ENCODE data around the gene DZIP1L. TPM values are rescaled to one million over a fixed set of nuclear protein-coding genes. Genes with fewer than 3 reads are reported as not detected.

Gene DZIP1L
- total and polyA plus RNA-seq, 2 experiments from 2014 or later, result 10.6 to 19.5 TPM

DNA sequence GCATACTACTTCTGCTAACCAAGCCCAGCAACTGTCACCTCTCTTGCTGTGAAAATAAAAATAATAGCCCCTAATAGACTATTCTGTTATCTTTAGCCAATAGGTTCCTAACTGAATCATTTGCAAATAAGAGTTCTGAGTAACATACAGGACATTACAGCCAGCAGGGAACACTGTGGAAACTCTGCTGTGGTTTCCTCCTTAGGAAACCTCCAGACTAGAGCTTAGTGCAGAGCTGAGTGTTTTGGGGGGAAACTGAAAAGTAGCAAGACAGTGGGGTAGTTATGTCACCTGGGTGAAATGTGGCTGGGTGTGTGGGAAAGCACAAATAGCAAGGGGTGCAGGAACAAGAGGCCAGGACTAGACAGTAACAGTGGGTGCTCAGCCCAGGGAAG is 32.4 kb downstream of the DZIP1L start:
- Histone ChIP-seq H3K36me3 (ENCODE audit: insufficient read depth) (no peaks in the 10 kb centered on the region; the same call in 1 of the 2 replicates), H4K20me1 (replicated peaks; ENCODE audit: insufficient read depth) (no peaks in the 10 kb centered on the region), H3F3A (replicated peaks; ENCODE audit: low read depth) (no peaks in the 10 kb centered on the region), H3K27me3 (ENCODE audit: insufficient read depth) (no peaks in the 10 kb centered on the region), H3K79me2 (replicated peaks; ENCODE audit: insufficient read depth) (no peaks in the 10 kb centered on the region), H3K4me3 (no peak overlapping the region), H3K4me2 (no peak overlapping the region), H2AFZ (no peak overlapping the region), H3K9me2 (ENCODE audit: insufficient read depth) (no peaks in the 10 kb centered on the region), H3K27ac (ENCODE audit: low read depth) (no peak overlapping the region), H3K4me1 (ENCODE audit: insufficient read depth) (no peaks in the 10 kb centered on the region)
- no peak overlapping the region for H3K4me3 Mint-ChIP-seq
- no peak overlapping the region for H3K27ac Mint-ChIP-seq
- H3K4me1 Mint-ChIP-seq, result no peaks in the 10 kb centered on the region; the same call in 2 of the 3 replicates
- ATAC-seq (no peak), DNase-seq (ENCODE audit: low spot score) (no peak)
- H3K27me3 Mint-ChIP-seq (ENCODE audit: insufficient read depth, low read depth, poor library complexity), result no peaks in the 10 kb centered on the region
- no peaks in the 10 kb centered on the region for H3K9me3 Mint-ChIP-seq
- H3K36me3 Mint-ChIP-seq (ENCODE audit: low read depth), result peaks cover 26% of the 10 kb centered on the region
- no peak for TF ChIP-seq ZNF331 (CRISPR knock-in tag; IDR thresholded peaks at IDR 0.05; ENCODE audit: low read depth)
- TF ChIP-seq, protein P1, sequence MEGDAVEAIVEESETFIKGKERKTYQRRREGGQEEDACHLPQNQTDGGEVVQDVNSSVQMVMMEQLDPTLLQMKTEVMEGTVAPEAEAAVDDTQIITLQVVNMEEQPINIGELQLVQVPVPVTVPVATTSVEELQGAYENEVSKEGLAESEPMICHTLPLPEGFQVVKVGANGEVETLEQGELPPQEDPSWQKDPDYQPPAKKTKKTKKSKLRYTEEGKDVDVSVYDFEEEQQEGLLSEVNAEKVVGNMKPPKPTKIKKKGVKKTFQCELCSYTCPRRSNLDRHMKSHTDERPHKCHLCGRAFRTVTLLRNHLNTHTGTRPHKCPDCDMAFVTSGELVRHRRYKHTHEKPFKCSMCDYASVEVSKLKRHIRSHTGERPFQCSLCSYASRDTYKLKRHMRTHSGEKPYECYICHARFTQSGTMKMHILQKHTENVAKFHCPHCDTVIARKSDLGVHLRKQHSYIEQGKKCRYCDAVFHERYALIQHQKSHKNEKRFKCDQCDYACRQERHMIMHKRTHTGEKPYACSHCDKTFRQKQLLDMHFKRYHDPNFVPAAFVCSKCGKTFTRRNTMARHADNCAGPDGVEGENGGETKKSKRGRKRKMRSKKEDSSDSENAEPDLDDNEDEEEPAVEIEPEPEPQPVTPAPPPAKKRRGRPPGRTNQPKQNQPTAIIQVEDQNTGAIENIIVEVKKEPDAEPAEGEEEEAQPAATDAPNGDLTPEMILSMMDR (conservative IDR thresholded peaks at IDR 0.05; ENCODE audit: low read depth in 2 of 2), result no peak
- TF ChIP-seq EZH2 (IDR thresholded peaks at IDR 0.05; ENCODE audit: low read depth, unreplicated experiment), result no peak
- TF ChIP-seq, protein P2, sequence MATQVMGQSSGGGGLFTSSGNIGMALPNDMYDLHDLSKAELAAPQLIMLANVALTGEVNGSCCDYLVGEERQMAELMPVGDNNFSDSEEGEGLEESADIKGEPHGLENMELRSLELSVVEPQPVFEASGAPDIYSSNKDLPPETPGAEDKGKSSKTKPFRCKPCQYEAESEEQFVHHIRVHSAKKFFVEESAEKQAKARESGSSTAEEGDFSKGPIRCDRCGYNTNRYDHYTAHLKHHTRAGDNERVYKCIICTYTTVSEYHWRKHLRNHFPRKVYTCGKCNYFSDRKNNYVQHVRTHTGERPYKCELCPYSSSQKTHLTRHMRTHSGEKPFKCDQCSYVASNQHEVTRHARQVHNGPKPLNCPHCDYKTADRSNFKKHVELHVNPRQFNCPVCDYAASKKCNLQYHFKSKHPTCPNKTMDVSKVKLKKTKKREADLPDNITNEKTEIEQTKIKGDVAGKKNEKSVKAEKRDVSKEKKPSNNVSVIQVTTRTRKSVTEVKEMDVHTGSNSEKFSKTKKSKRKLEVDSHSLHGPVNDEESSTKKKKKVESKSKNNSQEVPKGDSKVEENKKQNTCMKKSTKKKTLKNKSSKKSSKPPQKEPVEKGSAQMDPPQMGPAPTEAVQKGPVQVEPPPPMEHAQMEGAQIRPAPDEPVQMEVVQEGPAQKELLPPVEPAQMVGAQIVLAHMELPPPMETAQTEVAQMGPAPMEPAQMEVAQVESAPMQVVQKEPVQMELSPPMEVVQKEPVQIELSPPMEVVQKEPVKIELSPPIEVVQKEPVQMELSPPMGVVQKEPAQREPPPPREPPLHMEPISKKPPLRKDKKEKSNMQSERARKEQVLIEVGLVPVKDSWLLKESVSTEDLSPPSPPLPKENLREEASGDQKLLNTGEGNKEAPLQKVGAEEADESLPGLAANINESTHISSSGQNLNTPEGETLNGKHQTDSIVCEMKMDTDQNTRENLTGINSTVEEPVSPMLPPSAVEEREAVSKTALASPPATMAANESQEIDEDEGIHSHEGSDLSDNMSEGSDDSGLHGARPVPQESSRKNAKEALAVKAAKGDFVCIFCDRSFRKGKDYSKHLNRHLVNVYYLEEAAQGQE (IDR thresholded peaks at IDR 0.05; ENCODE audit: unreplicated experiment), result no peak
- no peak for TF ChIP-seq CREB1 (CRISPR knock-in tag; IDR thresholded peaks at IDR 0.05; ENCODE audit: low read depth)

DNA sequence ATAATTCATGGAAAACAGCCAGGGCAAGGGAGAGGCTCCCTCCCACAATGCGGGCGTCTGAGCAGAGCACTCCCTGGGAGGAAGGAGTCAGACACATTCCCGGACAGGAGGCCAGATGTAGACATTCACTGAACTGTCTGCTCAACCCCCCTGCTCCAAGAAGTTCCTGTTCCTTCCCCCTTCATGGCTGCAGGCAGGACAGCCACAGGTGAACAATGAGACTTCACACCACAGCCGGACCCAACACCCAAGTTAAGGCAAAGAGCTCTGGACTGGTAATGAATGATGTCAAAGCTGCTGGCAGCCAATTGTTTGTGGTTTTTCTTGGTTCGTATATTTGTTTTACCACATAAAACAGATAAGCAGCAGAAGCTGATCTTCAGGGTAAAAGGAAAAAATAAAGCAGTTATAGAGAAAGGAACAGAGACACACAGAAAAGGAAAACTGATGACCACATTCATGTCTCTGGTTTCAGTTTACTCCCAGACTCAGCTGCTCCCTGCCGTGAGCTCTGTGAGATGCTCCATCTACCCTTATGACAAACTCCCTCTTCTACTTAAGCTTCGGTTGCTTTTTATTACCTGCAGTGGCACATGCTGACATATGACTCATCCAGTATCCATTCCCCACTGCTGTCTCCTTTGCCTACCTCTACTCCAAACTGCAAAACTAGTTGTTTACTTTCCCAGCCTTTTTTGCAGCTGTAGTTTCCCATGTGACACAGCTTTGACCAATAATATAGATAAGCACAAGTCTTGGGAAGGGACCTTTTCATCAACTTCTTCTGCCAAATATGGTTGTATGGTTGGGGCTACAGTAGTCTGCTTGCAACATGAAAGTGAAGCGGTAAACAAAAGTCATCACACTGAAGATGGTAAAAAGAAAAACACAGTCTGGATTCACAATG is 33.1 kb downstream of the DZIP1L start:
- Histone ChIP-seq H3K27me3 (ENCODE audit: insufficient read depth) (no peaks in the 10 kb centered on the region), H3K27ac (ENCODE audit: low read depth) (no peak overlapping the region), H2AFZ (no peak overlapping the region), H3K4me1 (ENCODE audit: insufficient read depth) (no peaks in the 10 kb centered on the region), H3K79me2 (replicated peaks; ENCODE audit: insufficient read depth) (no peaks in the 10 kb centered on the region), H3F3A (replicated peaks; ENCODE audit: low read depth) (no peaks in the 10 kb centered on the region), H4K20me1 (replicated peaks; ENCODE audit: insufficient read depth) (no peaks in the 10 kb centered on the region), H3K4me2 (no peak overlapping the region), H3K36me3 (ENCODE audit: insufficient read depth) (no peaks in the 10 kb centered on the region; the same call in 1 of the 2 replicates), H3K9me2 (ENCODE audit: insufficient read depth) (no peaks in the 10 kb centered on the region), H3K4me3 (no peak overlapping the region)
- TF ChIP-seq EZH2 (IDR thresholded peaks at IDR 0.05; ENCODE audit: low read depth, unreplicated experiment) (no peak), ZNF114 (CRISPR knock-in tag; IDR thresholded peaks at IDR 0.05) (no peak), STAT1 (IDR thresholded peaks at IDR 0.05; ENCODE audit: unreplicated experiment) (no peak), EZH2phosphoT487 (IDR thresholded peaks at IDR 0.05; ENCODE audit: unreplicated experiment) (no peak), CREB1 (CRISPR knock-in tag; IDR thresholded peaks at IDR 0.05; ENCODE audit: low read depth) (no peak), JUNB (IDR thresholded peaks at IDR 0.05; ENCODE audit: unreplicated experiment) (no peak)
- TF ChIP-seq, protein P3, sequence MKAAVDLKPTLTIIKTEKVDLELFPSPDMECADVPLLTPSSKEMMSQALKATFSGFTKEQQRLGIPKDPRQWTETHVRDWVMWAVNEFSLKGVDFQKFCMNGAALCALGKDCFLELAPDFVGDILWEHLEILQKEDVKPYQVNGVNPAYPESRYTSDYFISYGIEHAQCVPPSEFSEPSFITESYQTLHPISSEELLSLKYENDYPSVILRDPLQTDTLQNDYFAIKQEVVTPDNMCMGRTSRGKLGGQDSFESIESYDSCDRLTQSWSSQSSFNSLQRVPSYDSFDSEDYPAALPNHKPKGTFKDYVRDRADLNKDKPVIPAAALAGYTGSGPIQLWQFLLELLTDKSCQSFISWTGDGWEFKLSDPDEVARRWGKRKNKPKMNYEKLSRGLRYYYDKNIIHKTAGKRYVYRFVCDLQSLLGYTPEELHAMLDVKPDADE (IDR thresholded peaks at IDR 0.05), result no peak
- TF ChIP-seq, protein P2 (IDR thresholded peaks at IDR 0.05; ENCODE audit: unreplicated experiment), result no peak
- peaks cover 2% of the 10 kb centered on the region for H3K27me3 Mint-ChIP-seq (ENCODE audit: insufficient read depth, low read depth, poor library complexity)
- H3K36me3 Mint-ChIP-seq (ENCODE audit: low read depth), result peaks cover 21% of the 10 kb centered on the region
- ATAC-seq, result no peak
- no peaks in the 10 kb centered on the region; the same call in 2 of the 3 replicates for H3K4me1 Mint-ChIP-seq
- H3K4me3 Mint-ChIP-seq, result no peak overlapping the region
- no peaks in the 10 kb centered on the region for H3K9me3 Mint-ChIP-seq
- no peak for DNase-seq (ENCODE audit: low spot score)
- no peak overlapping the region for H3K27ac Mint-ChIP-seq

All from GM23338 (cell line).